CD4-positive, alpha-beta T cell treated with Interleukin-6 at 100 ng/mL for 8 hours (primary cell): ENCODE measurements around the gene BTBD17.

Experiments used
- DNase-seq: peaks from one replicate; pipeline ENCODE4 v3.0.0-alpha.2; 2020; ENCODE audit warnings: mixed read lengths, low spot score

BTBD17 gene

DNA sequence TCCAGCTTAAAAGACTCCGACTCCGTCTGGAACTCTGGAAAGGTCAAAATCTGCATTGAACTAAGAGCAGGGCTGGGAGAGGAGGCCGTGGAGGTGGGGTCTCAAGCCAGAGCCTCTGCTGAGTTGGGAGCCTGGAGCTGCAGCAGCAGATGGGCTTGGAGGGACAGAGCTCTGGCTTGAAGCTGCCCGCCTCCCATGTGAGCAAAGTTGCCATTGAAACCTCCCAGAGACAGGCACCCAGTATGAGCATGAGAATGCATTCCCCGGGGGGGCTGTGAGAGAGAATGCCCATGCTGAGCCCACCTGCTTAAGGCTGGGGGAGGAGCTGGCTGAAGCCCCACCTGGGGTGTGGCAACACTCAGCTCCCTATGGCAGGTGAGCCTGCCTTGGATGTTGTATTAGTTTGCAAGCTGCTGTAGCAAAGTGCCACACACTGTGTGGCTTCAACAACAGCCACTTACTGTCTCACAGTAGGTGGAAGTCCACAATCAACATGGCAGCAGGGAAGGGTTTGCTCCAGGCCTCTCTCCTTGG lies 26.1 kb downstream of the BTBD17 start:
- DNase-seq, result no peak

DNA sequence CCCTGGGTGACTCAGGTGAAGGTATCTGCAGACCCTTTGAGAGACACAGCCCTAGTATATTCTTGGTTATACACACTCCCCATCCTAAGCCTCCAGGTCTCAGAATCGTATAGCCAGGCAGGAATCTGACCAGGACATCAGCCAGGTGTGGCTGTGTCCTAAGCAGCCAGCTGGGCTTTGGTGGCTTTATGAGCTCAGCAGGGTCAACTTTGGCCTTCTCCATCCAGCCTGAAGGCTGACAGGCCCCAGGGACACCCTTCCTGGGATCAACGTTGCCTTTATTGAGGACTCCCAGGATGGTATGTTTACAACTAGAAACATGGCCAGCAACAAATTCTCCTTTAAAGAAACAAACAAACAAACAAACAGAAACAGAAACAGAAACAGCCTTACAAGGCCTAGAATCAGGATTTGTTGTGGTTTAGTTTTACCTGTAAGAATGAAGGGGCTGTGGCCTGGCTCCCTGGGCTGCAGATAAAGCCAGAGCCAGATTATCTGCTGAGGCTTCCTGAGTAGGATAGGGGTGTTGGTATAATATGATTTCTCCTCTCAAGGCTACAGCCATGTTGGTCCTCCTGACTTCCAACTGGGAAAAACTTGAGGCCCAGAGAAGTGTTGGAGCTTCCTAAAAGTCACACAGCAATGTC lies 27.2 kb downstream of the BTBD17 start:
- DNase-seq, result no peak

DNA sequence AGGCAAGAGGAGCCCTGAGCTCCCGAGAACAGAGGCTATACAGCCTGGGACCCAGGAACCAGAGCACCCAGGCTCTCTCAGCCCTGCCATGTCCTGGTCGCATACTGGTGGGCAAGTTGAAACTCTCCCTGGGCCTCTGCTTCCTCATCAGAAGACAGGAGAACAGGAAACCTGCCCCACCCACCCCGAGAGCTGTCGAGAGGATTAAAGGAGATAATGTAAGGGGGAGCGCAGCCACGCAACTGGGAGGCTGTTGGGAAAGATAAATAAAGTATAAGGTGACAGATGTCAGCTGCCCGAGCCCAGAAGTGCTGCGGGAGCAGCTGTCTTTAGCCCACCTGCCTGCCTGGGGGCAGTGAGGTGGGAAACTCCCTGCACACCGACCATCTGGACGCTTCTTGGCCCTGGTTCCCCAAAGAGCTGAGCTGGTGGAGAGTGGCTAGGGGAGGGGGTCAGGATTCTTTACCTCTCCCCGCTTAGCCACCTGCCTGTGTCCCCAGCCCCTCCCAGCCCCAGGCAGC lies 28.8 kb downstream of the BTBD17 start:
- no peak for DNase-seq

DNA sequence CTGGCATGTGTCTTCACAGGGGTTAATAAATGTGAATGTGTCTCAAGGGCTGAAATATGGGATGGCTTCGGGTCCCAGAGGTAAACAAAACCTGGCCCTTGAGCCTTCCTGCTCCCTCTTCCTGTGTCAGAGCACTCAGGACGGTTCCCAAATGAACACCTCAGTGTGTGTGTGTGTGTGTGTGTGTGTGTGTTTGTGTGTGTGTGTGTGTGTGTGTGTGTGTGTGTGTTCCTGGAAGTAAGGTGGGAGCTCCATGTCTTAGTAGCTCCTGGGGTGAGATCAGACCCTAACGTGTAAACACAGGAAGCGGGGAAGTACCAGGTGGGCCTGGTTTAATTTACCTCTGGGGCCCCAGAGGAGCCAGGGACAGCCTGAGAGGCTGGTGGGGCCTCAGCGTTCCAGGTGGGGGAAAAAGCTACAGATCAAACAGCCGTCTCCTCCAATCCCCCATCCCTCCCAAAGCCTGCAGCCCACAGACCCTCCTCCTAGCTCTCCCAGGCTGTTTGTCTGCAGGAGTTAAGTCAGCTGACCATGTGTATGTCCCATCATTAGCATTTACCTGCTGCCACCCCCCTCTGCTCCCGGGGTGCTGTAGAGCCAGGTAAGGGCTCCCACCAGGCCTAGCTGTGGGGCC lies 29.5 kb downstream of the BTBD17 start:
- no peak for DNase-seq

DNA sequence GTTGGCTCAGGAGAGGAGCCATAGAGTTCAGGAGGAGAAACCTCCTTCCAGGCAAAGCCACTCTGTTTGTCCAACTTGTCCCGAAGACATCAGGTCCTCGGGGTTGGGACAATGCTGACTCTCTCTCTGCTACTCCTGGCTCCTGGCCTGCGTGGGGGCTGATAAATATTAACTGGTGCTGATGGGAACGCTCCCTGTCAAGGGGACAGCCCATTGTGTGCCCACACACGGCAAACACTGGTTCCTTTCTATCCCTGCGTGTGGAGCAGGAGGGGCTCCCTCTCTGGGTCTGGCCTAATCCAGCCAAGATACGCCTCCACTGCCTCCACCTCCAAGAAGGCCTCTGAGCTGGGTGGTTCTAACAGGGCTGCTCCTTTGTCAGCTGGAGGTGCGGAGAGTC lies 31.2 kb downstream of the BTBD17 start:
- no peak for DNase-seq

DNA sequence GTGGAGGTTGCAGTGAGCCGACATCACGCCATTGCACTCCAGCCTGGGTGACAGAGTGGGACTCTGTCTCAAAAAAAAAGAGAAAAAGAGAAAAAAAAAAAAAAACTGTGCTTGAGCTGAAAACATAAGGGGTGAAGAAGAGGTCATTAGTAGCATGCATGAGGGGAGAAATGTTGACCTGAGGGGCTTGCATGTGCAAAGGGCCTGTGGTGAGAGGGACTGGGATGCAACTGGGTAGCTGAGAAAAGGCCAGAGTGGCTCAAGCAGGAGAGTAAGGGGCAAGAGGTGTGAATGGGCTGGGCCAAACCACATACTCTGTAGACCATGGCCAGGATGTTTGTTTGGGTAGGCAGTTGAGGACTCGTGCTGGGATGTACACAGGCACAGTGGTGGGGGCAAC lies 32.3 kb downstream of the BTBD17 start:
- DNase-seq, result no peak

DNA sequence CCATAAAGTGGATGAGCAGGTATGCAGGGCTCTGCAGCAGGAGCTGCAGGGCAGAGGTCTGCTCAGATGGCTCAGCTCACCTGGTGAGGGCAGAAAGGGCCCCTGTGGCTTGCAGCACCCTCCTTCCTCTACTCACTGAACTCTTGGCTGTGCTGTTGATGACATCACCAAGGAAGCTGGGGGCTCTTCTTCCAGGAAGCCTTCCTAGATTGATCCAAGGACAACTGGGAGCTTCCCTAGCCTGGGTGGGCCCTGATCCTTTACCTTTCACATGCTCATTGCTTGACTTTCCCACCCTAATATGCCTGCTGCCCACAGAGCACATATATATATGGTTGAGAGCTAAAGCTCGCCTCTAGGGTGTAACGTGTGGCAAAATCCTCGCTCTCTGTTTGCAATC lies 33.2 kb downstream of the BTBD17 start:
- no peak for DNase-seq

DNA sequence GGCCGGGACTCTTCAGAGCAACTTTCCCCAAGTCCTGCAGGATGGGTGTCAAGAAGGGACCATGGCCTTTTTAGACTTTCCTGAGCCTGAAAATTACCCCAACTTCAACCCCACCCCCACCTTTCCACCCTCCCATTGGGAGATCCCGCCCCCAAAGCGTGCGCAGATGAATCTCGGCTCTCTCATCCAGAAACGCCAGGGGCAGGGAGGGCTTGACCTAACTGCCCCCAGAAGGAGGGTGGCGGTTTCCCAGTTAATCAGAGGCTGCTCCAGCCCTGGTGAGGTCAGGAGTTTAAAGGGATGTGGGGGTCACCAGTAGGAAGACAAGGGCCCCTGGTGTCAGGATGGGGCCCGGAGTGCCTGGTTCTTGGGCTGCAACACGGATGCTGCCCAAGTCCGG lies 35.2 kb downstream of the BTBD17 start:
- DNase-seq, result no peak

DNA sequence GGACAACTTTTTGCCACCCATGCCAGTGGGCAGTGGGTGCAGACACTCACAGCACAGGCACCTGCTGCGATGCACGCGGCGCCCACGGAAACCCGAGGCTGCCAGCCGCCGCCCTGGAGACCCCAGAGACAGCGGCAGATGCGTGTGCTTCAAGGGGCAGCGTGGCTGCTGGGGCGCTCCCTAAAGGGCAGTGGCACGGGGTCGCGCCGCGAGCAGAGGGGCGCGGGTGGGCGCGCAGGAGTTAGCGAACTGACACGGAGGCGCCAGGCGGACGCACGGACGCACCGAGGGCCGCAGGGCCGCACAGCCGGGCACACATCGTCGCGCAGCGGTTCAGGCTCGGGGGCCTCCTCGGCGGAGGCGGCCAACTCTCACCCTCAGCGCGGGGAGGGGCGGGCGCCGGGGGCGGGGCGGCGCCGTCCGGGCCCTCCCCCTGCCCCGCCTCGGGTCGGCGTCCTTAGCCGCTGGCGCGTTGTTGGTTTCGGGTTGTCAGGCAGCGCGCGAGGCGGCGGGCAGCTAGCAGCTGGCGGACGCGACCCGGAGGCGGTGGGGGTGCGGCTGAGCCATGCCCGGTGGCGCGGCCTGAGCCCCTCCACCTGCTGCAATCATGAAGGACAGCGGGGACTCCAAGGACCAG lies 35.8 kb downstream of the BTBD17 start, which contains the start of gene KIF19:
KIF19 (plus strand) TSS at position 484 of the 637 bp plus-strand sequence; CDS start at position 608, 124 bp downstream.
- peak; percentile 49 for DNase-seq

DNA sequence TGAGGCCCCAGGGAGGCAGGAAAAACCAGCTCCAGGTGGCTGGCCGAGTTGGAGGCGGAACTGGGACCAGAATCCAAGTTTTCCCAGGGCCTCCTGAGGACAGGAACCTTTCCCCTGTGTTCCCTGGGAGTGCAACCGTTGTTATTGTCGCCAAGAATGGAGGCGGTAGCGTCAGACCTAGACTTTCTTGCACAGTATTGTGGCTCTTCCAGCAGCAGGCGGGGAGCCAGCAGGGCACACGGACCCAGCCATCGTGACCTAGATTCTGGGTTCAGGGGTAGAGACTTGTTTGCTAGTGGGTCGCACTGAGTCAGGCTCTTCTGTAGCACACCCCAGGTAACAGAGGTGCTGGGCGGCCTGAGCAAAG lies 36.3 kb downstream of the BTBD17 start:
- no peak for DNase-seq

DNA sequence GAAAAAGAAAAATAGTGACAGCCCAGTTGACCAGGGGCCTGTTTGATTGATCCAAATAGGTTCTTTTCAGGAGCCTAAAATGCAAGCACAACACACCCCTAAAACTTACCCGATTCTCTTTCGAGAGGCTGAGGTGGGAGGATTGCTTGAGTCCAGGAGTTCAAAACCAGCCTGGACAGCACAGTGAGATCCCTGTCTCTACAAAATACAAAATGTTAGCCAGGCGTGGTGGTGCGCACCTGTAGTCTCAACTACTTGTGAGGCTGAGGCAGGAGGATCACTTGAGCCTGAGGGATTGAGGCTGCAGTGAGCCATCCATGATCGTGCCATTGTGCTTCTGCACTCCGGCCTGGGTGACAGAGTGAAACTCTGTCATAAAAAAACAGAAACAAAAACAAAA lies 37.1 kb downstream of the BTBD17 start:
- no peak for DNase-seq

DNA sequence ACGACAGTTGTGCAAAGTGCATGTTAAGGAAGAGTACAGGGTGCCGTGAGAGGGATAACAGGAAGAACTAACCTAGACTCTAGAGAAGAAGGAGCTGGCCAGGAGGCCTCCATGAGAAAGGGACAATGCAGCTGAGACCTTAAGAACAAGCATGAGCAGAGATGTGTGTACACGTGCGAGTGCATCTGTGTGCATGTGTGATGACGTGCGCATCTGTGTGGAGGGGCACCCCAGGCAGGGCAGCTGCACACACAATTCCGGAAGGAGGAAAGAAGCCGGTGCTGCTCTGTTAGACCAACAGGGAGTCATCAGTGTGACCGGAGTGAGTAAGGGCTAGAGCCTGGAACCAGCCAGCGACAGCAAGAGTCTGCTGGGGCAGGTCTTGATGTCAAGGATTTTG lies 43.3 kb downstream of the BTBD17 start:
- no peak for DNase-seq

DNA sequence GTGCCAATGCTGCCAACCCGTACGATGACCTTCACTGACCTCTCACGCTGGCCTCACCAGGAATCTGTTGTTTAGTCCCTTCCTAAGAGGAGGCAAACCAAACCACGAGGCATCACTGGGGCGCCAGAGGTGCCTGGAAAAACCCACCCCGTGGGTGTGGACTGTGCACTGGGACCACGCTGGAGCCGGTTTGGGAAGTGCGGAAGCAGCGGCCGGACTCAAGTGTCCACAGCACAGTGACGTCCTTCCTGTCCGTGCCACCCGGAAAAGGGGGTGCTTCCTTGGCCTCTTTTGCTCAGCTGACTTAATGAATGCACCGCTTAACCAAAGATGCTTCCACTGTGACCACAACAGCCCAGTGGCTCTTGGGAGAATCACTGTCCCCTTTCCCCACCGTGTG lies 44.6 kb downstream of the BTBD17 start:
- DNase-seq, result no peak

DNA sequence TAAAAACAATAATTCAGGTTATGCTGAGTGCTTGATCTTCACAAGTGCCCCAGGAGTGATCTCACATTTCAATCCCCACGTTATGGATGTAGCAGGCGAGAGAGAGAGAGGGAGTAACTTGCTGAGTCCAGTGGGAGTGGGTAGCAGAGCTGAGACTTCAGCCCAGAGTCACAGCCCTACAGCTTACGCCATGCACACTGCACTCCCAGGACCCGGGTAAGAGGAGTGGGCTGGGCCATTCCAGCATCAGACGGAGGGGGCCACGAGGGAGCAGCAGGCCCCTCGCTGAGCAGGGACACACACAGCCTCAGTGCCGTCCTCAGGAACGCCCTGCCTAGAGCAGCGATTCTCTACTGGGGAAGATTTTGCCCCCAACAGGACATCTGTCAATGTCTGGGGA lies 45.4 kb downstream of the BTBD17 start:
- no peak for DNase-seq

DNA sequence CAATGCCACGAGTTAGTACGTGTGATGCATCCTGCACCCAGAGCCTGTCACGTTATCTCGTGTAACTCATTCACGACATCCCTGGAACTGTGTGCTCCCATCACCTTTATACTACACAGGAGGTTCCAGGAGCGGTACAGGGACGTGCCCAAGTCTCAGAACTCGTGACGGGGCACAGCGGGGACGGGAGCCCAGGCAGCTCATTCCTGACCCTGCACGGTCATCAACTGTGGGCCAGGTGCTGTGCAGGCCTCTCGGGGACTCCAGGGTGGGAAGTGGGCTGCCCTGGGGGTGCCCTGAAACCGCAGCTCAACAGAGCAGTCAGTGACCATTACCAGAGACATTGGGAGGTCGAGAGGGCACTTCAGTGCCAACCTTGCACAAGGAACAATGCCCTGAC lies 46.8 kb downstream of the BTBD17 start:
- DNase-seq, result no peak

DNA sequence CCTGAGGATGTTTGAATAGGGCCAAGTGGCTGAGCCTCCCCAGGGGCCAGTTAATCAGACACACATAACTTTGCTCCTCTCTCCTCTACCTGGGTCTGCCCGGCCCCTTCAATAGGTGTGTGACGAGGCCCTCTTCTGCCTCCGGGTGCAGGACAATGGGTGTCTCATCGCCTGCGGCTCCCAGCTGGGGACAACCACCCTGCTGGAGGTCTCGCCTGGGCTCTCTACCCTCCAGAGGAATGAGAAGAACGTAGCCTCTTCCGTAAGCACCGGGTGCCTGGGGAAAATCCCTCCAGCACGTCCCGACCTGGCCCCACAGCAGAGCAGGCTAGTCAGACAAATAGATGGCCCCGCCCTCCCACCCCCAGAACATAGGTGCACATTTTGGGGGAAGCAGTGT lies 51.8 kb downstream of the BTBD17 start:
- DNase-seq, result no peak

DNA sequence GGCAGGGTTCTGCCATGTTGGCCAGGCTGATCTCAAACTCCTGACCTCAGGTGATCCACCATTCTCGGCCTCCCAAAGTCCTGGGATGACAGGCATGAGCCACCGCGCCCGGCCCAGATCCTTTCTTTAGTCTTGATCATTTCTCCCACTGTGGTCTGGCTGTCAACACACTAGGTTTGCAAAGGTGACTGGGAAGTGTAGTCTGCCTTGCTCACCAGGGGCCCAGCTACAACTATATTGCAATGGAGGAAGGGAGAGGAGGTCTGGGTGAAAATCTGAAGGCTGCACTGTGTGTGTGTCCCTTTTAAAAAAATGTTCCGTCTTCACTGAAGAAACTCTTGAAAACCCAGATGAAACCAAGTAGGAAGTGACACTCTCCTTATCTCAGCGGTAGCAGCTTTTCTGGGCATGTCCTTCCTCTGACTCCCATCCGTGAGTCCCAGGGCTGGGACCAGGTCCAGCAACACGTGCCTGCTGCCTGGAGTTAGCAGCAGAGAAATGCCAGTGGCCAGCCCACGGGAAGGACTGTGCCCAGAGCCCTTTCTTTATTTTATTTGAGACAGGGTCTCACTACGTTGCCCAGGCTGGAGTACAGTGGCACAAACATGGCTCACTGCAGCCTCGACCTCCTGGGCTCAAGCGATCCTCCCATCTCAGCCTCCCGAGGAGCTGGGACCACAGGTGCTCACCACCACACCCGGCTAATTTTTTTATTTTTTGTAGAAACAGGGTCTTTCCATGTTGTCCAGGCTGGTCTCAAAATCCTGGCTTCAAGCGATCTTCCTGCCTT lies 53.5 kb downstream of the BTBD17 start:
- DNase-seq, result no peak
